ENCODE data around the gene L3MBTL3. TPM values are rescaled to one million over a fixed set of nuclear protein-coding genes. Genes with fewer than 3 reads are reported as not detected.

Gene L3MBTL3
- total RNA-seq, 1 donor from 2014 or later = 23.8 TPM

GRCh38 chr6:130027948-130028347, 9.6 kb downstream of the L3MBTL3 start:
- no peak for DNase-seq (ENCODE audit: extremely low spot score, unreplicated experiment)
- no peaks in the 10 kb centered on the region for H3K9me3 Mint-ChIP-seq
- TF ChIP-seq CTCF (conservative IDR thresholded peaks at IDR 0.05) = no peak
- H3K27me3 Mint-ChIP-seq = no peaks in the 10 kb centered on the region
- no peak overlapping the region for H3K27ac Mint-ChIP-seq
- H3K36me3 Mint-ChIP-seq = peaks cover 19% of the 10 kb centered on the region
- peaks cover 7% of the 10 kb centered on the region for H3K4me1 Mint-ChIP-seq (ENCODE audit: unreplicated experiment)
- H3K4me3 Mint-ChIP-seq = no peak overlapping the region

- Mint-ChIP-seq H3K36me3 (peaks cover 19% of the 10 kb centered on the region), H3K4me3 (no peak overlapping the region), H3K27me3 (no peaks in the 10 kb centered on the region), H3K9me3 (no peaks in the 10 kb centered on the region), H3K27ac (no peak overlapping the region), H3K4me1 (ENCODE audit: unreplicated experiment) (peaks cover 11% of the 10 kb centered on the region)
- DNase-seq (ENCODE audit: extremely low spot score, unreplicated experiment) = no peak
- TF ChIP-seq CTCF (conservative IDR thresholded peaks at IDR 0.05) = no peak
Observed at GRCh38 chr6:130029163-130029562, 10.8 kb downstream of the L3MBTL3 start.

GRCh38 chr6:130032758-130033340, 14.5 kb downstream of the L3MBTL3 start:
- H3K36me3 Mint-ChIP-seq = peaks cover 8% of the 10 kb centered on the region
- peaks cover 23% of the 10 kb centered on the region for H3K4me1 Mint-ChIP-seq (ENCODE audit: unreplicated experiment)
- H3K9me3 Mint-ChIP-seq = no peaks in the 10 kb centered on the region
- no peak overlapping the region for H3K27ac Mint-ChIP-seq
- H3K4me3 Mint-ChIP-seq = no peak overlapping the region
- no peak for DNase-seq (ENCODE audit: extremely low spot score, unreplicated experiment)
- H3K27me3 Mint-ChIP-seq = no peaks in the 10 kb centered on the region
- TF ChIP-seq CTCF (conservative IDR thresholded peaks at IDR 0.05) = no peak

- H3K27me3 Mint-ChIP-seq = no peaks in the 10 kb centered on the region
- peaks cover 22% of the 10 kb centered on the region for H3K4me1 Mint-ChIP-seq (ENCODE audit: unreplicated experiment)
- no peak for TF ChIP-seq CTCF (conservative IDR thresholded peaks at IDR 0.05)
- H3K27ac Mint-ChIP-seq = peak overlapping the region; percentile 24
- H3K36me3 Mint-ChIP-seq = peaks cover 9% of the 10 kb centered on the region
- DNase-seq (ENCODE audit: extremely low spot score, unreplicated experiment) = no peak
- H3K4me3 Mint-ChIP-seq = no peak overlapping the region
- no peaks in the 10 kb centered on the region for H3K9me3 Mint-ChIP-seq
Observed at GRCh38 chr6:130033949-130034348, 15.6 kb downstream of the L3MBTL3 start.

GRCh38 chr6:130034378-130035146, 16.2 kb downstream of the L3MBTL3 start:
- Mint-ChIP-seq H3K4me1 (ENCODE audit: unreplicated experiment) (peaks cover 16% of the 10 kb centered on the region), H3K4me3 (peak overlapping the region; percentile 0), H3K36me3 (peaks cover 10% of the 10 kb centered on the region), H3K27ac (peak overlapping the region; percentile 24), H3K27me3 (no peaks in the 10 kb centered on the region), H3K9me3 (no peaks in the 10 kb centered on the region)
- no peak for DNase-seq (ENCODE audit: extremely low spot score, unreplicated experiment)
- no peak for TF ChIP-seq CTCF (conservative IDR thresholded peaks at IDR 0.05)
